Measurements from ENCODE around the gene WWOX.

WWOX gene

DNA sequence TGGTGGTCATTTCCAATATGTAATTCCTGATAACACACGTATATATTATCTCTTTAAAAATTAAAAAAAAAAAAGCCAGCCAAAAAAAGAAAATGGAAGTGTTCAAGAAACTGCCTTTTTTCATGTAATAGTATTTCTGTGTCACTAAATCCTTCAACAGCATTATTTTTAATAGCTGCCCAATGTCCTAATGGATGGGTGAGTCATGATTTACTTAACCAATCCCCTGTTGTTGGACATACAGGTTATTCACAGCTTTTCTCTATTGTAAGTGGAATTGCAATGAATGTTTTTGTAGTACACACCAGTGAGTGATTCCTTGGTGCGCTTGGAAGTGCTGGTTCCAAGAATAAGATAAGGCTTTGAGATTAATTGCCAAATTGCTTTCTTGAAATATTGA, 124.9 kb downstream of the WWOX start:
- peak; percentile 32 for DNase-seq (ENCODE audit: low read depth)
- TF ChIP-seq, protein P1, sequence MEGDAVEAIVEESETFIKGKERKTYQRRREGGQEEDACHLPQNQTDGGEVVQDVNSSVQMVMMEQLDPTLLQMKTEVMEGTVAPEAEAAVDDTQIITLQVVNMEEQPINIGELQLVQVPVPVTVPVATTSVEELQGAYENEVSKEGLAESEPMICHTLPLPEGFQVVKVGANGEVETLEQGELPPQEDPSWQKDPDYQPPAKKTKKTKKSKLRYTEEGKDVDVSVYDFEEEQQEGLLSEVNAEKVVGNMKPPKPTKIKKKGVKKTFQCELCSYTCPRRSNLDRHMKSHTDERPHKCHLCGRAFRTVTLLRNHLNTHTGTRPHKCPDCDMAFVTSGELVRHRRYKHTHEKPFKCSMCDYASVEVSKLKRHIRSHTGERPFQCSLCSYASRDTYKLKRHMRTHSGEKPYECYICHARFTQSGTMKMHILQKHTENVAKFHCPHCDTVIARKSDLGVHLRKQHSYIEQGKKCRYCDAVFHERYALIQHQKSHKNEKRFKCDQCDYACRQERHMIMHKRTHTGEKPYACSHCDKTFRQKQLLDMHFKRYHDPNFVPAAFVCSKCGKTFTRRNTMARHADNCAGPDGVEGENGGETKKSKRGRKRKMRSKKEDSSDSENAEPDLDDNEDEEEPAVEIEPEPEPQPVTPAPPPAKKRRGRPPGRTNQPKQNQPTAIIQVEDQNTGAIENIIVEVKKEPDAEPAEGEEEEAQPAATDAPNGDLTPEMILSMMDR (IDR thresholded peaks at IDR 0.05; ENCODE audit: insufficient read depth, low read depth, low read length, missing control alignments): no peak
- no peak overlapping the region for H3K4me3 ChIP-seq (ENCODE audit: low read length)

DNA sequence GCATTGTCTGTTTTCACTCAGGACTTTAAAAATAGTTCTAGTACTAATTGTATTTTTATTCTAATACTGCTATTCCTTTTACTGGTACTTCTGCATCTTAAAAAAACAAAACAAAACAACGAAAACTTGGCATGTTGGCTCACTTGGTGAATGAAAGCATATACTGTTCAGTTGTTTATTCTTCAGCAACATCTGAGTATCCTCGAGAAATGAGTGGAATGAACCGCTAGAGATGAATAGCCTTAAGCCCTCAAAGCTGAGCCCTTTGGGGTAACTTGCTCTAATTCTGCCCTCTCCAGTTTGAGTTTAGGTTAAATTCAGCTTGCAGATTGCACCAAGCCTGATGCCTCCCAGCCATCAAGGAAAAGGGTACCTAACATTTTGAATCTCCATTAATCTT, 126.5 kb downstream of the WWOX start:
- no peak overlapping the region for H3K4me3 ChIP-seq (ENCODE audit: low read length)
- DNase-seq (ENCODE audit: low read depth): no peak
- TF ChIP-seq, protein P1 (IDR thresholded peaks at IDR 0.05; ENCODE audit: insufficient read depth, low read depth, low read length, missing control alignments): no peak

DNA sequence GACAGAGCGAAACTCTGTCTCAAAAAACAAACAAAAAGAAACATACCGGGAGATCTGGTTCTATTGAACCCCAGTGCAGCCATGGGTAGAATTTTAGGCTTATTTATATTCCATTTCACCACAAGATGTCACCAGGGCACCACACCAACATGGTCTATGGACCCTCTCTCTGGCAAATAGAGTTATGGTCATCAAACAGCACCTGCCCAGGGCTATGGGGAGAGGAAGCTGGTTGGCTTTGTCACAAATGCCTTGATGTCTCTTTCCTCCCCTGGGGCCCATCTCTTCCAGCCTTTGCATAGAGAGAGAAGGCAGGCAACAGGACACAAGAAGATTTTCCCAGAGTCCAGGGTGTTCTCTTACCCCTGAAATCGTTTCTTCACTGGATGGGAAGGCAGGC, 128.4 kb downstream of the WWOX start:
- DNase-seq (ENCODE audit: low read depth): no peak
- no peak overlapping the region for H3K4me3 ChIP-seq (ENCODE audit: low read length)
- TF ChIP-seq, protein P1 (IDR thresholded peaks at IDR 0.05; ENCODE audit: insufficient read depth, low read depth, low read length, missing control alignments): no peak

DNA sequence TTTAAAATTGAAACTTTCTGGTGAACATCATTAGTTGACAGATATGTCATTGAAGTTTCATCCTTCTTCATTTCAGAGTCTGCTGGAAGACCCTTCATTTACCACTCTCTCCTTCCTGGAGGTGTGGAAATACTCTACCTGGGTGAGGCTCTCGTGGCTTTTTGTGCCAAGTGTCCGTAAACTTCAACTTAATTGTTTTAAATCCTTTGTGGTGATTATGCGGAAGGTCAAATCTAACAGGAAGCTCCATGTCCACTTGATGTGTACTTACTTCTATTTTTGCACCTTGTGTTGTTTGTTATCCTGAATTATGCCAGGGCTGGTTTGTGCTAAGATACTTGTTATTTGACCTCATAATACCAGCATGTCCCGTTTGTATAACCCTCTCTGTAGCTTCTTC, 129.2 kb downstream of the WWOX start:
- no peak for DNase-seq (ENCODE audit: low read depth)
- H3K4me3 ChIP-seq (ENCODE audit: low read length): no peak overlapping the region
- TF ChIP-seq, protein P1 (IDR thresholded peaks at IDR 0.05; ENCODE audit: insufficient read depth, low read depth, low read length, missing control alignments): no peak

DNA sequence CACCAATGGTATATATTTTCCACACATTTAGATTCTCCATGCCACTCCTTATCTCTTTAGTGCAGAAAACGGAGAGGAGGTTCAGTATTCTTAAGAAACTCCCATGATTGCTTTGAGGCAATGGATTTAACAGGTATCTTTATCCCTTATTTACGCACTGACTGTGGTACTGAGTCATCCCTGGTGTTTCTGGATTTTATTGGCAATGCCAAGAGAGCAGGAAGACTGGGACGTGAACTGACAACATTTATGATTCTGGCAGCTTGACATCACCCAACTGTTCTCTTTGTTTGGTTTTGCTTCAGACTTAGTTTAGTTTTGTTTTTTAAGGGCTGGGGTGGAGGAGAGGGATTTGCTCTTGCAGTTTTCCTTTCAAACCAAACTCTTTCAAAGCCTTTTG, 131.4 kb downstream of the WWOX start:
- no peak overlapping the region for H3K4me3 ChIP-seq (ENCODE audit: low read length)
- TF ChIP-seq, protein P1 (IDR thresholded peaks at IDR 0.05; ENCODE audit: insufficient read depth, low read depth, low read length, missing control alignments): no peak
- peak; percentile 80 for DNase-seq (ENCODE audit: low read depth)

DNA sequence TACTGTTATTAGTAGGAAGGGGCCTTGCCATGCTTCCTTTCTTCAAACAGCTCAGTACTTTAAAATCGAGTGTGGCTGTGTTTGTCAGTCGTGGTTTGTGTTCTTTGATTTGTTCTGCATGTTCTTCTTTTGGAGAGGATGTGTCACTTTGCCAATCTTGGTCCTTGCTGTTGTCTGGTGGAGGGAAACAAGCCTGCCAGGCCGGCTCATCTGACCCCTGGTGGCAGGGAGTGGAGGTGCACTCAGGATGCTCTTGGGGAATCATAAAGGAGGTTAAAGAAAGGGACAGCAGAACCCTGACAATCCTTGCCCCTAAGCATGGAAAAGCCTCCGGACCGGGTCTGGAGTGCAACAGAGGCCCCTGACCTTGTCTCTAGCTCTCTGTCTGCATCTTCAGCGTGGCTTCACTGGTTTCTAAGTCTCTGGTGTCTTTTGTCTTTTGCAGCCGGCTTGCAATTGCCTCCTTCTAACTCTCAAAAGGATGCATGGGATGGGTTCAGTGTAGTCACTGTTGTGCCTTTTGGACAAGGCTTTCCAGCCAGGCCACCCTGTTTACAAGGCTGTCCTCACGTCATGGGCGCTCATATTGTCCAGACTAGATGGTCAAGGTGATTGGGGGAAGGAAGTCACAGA, 135.8 kb downstream of the WWOX start:
- DNase-seq (ENCODE audit: low read depth): peak; percentile 80
- TF ChIP-seq, protein P1 (IDR thresholded peaks at IDR 0.05; ENCODE audit: insufficient read depth, low read depth, low read length, missing control alignments): peak; percentile 99
- H3K4me3 ChIP-seq (ENCODE audit: low read length): no peak overlapping the region

DNA sequence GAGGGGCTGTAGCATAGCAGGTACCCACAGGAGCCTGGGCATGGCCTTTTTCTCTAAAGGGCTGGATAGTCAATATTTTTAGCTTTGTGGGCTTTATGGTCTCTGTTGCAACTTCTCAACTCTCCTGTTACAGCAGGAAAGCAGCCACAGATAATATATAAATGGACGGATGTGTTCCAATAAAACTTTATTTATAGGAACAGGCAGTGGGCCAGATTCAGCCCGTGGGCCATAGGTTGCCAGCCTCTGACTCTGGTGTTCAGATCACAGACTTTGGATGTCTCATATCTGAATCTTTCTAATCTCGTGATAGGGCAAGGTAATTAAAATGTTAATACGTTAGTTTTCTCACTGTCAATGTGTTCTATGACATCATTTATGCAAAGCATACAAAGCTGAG, 136.4 kb downstream of the WWOX start:
- TF ChIP-seq, protein P1 (IDR thresholded peaks at IDR 0.05; ENCODE audit: insufficient read depth, low read depth, low read length, missing control alignments): no peak
- H3K4me3 ChIP-seq (ENCODE audit: low read length): no peak overlapping the region
- no peak for DNase-seq (ENCODE audit: low read depth)

Measured in epithelial cell of esophagus (primary cell).